SIG-M5 (cell line): ENCODE measurements around the gene COPS2.

Experiments
- DNase-seq: peaks from one replicate; lab custom pipeline; 2025; lab: John Stamatoyannopoulos, UW

The COPS2 gene

GRCh38 chr15:49155834-49156627, 632 bp upstream of the COPS2 start:
- no peak for DNase-seq

GRCh38 chr15:49154799-49155109, 645 bp downstream of the COPS2 start:
- no peak for DNase-seq

DNA sequence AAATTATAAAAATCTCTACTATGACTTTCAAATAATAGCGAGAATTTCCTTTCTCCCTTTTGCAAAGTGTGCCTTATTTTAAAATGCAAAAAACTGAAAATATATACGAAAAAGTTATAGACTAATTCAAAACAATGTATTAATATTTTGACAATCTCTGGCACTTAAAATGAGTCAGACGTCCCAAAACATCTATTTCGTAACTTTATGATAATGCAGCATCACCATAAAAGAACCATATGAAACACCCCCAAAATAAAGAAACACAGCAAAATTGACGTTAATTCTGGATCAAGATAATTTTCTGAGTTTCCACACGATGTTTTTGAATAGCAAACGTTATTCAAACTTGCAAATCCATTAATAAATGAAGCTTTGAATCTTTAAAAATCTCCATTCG, 1.0 kb downstream of the COPS2 start:
- no peak for DNase-seq

- DNase-seq, result no peak
Observed at GRCh38 chr15:49152552-49153312, 2.7 kb downstream of the COPS2 start.

DNA sequence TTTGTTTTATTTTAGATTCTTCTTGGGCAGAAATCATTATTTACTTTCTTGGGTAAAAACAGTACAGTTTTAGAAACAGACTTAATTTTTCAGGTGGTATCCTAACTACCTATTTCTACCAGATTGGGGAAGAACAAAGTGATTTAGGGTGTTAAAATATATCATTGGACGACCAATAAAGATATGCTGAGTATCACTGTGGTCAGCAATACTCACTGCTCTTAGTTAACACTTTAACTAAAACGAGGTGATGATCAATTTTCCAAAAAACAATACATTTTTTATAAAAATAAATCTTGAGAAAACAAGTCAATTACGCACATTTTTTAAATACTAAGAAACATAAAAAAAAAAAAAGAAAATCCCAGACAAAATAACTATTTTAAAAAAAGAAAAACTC, 3.6 kb downstream of the COPS2 start:
- DNase-seq, result no peak

- no peak for DNase-seq
Observed at GRCh38 chr15:49148727-49149126, 6.7 kb downstream of the COPS2 start.

DNA sequence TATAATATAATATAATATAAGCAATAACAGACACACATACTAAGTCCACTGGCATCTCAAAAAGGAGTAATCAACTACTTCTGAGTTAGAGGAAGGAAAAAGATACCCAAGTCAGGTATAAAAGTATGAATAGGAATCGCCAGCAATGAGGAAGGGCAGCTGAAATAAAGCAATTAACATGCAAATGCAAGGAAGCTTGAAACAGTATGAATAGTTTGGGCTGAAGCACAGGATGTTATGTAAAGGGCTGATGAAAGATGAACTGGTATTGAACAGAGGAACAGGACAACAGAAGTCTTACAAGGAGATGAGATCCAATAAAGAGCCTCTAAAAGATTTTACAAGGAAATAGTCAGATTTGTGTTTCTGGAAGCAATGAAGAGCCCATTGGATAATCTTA, 7.1 kb downstream of the COPS2 start:
- no peak for DNase-seq

GRCh38 chr15:49145651-49146609, 9.5 kb downstream of the COPS2 start:
- DNase-seq, result no peak

DNA sequence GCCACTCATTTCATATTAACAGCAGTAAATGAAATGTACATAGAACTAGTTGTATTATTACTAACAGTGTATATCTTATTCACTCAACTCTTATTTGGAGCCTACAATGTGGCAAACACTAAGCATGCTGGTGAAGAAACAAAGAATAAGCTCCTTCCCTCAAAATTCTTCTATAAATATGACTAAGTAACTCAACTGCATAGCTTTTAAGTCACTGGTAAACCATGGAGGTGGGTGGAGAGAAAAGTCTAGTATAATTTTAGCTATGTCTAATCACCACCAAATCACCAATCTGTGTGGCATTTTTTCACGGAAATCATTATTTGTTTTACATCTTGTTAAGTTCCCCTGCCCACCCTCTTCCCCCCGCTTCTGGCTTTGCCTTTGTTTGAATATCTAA, 17.5 kb downstream of the COPS2 start:
- no peak for DNase-seq

DNA sequence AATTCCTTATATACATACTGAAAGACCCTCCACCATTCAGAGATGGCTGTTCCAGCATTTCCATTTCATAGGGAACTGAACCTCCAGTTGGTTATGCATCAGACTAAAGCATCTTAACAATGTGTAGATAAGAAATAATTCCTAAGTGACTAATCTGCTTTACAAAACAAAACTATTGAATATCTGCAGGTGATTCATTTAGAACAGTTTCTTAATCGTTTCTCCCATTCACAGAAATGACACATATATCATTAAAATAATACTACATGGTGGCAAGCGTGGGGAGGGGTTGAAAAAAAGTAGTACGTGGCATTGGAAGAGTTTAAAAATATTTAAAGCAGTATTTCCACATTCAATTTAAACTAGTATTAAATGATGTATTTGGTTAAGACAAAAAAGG, 19.5 kb downstream of the COPS2 start:
- DNase-seq, result no peak

DNA sequence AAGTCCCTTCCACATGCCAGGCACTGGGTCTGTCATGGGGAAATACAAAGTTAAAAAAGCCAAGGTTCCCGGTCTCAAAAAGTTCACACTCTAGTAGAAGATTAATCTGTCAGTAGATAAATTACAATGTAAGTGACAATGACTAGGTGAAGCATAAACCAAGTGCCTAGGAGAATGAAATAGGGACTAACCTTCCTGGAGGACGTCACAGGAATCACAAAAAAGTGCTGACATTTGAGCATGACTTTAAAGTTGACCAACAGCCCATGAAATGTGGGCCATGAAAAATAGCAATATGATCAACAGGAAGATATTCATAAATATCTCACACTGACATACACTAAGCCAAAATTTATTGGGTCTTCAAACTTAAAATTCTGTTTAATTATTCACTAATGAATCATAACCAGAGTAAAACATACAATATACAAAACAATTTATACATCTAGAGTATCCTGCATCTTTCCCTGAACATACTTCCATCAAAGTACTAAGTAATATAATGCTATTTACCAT, 20.0 kb downstream of the COPS2 start:
- no peak for DNase-seq

GRCh38 chr15:49134683-49135341, 20.6 kb downstream of the COPS2 start:
- DNase-seq, result no peak

DNA sequence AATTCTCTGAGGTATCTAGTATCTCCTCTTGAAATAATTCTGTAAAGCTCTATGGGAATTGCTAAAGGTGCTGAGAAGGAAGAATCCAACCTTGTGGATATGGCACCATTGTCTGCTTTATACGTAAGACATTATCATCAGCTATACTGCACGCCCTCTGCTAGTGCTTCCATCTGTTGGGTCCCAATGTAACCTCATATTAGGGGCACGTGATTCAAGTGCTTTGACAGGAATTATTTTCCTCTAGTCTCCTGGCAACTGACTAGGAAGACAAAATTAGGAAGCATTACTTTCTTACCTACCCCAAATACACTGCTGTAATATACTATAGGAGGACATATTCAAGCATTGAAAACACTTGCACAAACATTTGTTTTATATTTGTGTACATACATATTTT, 24.0 kb downstream of the COPS2 start:
- DNase-seq, result no peak

DNA sequence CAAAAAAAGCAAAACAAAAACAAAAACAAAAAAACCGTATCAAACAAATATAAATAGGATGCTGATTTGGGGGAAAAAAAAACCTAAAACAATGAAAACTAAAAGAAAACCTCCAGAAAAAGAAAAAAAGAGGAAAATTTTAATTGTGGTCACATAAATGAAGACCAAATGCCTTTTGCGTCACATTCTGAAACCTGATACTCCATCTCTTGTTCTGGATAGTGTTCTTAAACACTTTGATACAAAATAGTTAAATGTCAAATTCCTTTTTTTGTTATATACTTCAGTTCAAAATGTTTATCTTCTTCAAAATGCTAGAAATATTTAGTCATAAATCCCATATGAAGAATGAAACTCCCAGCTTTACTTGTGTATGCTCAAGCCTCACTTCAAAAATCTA, 31.0 kb downstream of the COPS2 start:
- DNase-seq, result no peak

- no peak for DNase-seq
Observed at GRCh38 chr15:49122541-49123062, 32.8 kb downstream of the COPS2 start.

GRCh38 chr15:49121901-49122300, 33.5 kb downstream of the COPS2 start:
- no peak for DNase-seq

DNA sequence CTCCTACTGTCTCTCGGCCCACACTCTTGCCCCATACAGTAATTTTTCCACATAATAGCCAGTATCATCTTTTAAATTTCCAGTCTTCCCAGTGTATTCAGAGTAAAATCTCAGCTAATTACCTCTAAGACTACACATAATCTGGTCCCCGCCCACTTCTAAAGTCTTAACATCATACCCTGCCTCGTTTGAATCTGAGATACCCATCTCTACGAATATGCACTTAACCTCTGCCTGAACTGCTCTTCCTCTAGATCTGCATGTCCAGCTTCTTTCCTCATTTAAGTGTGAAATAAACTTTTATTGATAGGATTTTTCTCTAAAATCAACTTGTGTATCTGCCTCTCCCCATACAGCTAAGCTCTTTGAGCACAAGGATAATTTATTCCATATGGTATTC, 34.6 kb downstream of the COPS2 start:
- no peak for DNase-seq

- no peak for DNase-seq
Observed at GRCh38 chr15:49116108-49116857, 39.1 kb downstream of the COPS2 start.

DNA sequence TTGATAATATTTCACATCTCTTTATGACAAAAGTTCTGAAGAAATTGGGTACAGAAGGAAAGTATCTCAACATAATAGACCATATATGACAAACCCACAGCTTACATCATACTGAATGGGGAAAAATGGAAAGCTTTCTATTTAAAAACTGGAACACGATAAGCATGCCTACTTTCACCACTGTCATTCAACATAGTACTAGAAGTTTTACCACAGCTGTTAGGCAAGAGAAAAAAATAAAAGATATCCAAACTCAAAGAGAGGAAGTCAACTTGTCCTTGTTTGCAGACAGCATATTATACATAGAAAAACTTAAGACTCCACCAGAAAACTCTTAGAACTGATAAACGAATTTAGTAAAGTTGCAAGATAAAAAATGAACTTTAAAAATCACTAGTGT, 40.3 kb downstream of the COPS2 start:
- DNase-seq, result no peak

DNA sequence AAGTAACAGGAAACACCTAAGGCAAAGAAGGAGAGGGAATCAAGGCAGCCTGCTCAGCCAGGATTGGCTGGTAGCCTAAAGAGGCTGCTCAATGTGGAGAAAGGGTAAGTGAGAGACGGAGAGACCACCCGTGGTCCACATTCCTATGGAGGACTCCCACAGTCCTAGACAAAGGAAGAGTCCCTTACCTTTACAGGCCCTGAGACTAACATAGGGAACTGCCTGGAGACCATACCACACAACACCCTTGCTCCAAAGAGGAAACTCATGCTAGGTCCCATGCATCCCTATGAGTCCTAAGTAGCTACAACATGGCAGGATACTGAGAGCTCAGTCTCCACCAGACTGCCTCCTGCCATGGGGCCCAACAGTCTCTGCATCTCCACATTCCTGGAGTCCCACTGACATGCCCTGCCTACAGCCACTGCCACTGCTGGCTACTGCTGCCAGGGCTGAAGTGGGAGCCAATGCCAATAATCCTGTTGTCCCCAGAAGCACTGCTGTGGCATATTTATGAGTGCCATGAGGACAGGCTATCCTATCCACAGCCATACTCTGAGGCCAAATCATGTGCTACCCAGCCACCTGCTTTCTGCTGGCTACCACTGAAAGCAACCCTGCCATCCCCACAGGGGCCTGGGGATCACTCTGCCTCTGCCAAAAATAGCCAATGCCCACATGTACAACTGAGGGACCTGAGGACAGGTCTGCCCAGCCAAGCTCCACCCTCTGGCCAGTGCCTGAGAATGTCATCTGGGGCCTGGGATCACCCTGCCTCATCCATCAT, 45.0 kb downstream of the COPS2 start:
- DNase-seq, result no peak
